GM18526 (cell line): ENCODE data around the gene ANGPTL8.

Source experiments
- POLR2A ChIP-seq: IDR thresholded peaks from 3 replicates; pipeline ENCODE4 v1.6.1; 2011; ENCODE audit not compliant: insufficient read length; ENCODE audit errors: extremely low read depth

Gene ANGPTL8

DNA sequence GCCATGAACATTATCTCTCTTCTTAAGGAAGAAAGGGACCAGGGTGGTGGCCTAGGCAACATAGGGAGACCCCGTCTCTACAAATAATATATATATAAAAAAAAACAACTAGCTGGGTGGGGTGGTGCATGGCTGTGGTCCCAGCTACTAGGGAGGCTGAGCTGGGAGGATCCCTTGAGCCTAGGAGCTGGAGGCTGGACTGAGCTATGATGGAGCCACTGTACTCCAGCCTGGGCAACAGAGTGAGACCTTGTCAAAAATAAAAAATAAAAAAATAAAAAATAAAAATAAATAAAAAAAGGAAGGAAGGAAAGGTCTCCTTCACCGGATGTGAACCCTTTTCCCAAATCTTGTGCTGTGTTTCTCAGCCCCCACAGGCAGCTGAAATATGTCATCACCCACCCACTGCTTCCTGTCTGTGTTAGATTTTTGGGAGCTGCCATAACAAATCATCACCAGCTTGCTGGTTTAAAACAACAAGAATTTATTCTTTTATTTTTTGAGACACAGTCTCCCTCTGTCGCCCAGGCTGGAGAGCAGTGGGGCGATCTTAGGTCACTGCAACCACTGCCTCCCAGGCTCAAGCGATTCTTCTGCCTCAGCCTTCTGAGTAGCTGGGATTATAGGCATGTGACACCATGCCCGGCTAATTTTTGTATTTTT lies 47.0 kb downstream of the ANGPTL8 start:
- TF ChIP-seq POLR2A, result no peak

DNA sequence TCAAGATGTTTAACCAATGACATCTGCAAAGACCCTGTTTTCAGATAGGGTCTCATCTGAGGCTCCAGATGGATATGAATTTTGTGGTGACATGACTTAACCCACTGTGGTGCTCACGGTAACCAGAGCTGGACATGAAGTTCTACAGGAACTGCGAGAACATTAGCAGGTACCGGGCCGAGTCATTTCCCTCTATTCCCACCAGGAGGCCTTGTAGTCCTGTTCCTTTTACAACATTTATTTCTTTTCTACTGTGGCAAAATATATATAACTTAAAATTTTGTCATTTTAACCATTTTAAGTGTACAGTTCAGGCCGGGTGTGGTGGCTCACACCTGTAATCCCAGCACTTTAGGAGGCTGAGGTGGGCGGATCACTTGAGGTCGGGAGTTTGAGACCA lies 48.9 kb downstream of the ANGPTL8 start:
- no peak for TF ChIP-seq POLR2A

DNA sequence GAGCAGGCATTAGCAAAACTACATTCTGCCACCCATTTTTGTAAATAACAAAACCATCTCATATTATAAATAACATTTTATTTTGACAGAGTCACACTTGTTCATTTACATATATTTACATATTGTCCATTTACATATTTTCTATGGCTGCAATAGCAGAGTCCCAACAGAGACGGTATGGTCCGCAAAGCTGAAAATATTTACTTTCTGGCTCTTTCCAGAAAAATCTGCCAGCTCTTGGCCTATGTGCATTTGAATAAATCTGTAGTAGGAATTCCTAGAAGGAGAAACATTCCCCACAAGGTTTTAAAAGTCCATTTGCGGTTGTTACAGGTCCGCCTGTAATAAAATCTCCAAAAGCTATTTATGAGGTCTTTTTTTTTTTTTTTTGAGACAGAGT lies 50.8 kb downstream of the ANGPTL8 start:
- TF ChIP-seq POLR2A, result no peak

DNA sequence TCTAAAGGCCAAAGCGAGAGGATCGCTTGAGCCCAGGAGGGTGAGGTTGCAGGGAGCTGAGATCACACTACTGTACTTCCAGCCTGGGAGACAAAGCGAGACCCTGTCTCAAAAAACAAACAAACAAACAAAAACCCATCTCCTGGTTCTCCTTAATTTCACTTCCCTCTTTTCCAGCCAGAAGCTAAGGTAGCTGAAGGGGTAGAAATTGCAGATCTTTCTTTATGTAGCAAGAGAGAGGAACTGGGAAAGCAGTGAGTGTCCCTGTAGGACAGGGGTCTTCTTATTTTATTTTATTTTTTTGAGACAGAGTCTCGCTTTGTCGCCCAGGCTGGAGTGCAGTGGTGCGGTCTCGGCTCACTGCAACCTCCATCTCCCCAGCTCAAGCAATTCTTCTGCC lies 52.0 kb downstream of the ANGPTL8 start:
- no peak for TF ChIP-seq POLR2A
